Measurements from ENCODE around the gene XK.

DNA sequence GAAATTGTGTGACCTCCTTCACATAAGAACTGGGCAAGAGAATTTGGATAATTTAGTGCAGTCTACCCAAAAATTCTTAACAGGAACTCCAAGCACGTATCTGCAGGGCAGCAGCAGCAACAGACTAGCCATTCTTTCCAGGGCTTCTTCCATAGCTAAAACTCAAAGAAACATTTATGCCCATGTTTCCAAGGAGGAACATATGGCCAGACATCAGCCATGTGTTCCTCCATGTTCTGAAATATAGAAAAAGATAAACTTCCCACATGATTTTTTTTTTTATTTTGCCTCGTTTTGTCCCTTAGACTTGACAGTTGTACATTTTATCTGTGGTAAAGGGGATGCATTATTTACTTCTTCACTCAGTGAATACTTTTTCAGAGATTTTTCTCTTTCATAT, 66.7 kb downstream of the XK start:
- no peak for TF ChIP-seq POLR2AphosphoS5 (IDR thresholded peaks at IDR 0.05)
- TF ChIP-seq CTCF (IDR thresholded peaks at IDR 0.05 in 8 of 11, conservative IDR thresholded peaks at IDR 0.05 in 3 of 11): no peak

Data from spleen (tissue), 7 donors.